ENCODE measurements around the gene ANKRD55. TPM values are rescaled to one million over a fixed set of nuclear protein-coding genes. Genes with fewer than 3 reads are reported as not detected.

The ANKRD55 gene
- total RNA-seq, 2 donors from 2014 or later: 0.14 to 0.79 TPM

DNA sequence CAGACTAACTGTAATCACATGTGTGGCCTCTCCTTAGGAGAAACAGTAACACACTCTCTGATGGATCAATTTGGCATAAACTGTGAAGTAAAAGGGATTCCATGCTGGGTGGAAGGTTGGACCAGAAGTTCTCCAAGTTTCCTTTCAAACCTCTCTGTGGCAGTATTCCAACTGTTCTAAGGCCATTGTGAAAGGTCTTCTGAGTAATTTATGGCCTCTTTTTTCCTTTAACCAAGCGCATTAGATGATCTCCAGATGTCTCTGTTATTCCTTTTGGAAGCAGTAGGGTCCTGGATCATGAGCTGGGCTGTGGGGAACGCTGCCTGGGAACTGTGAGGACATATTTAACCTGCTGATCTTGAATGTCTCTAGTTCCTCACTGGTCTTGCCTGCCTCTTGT lies 157.8 kb downstream of the ANKRD55 start:
- intact Hi-C loops (cut with DNase I): no loop called here
- DNase-seq (ENCODE audit: low spot score): peak; percentile 60

DNA sequence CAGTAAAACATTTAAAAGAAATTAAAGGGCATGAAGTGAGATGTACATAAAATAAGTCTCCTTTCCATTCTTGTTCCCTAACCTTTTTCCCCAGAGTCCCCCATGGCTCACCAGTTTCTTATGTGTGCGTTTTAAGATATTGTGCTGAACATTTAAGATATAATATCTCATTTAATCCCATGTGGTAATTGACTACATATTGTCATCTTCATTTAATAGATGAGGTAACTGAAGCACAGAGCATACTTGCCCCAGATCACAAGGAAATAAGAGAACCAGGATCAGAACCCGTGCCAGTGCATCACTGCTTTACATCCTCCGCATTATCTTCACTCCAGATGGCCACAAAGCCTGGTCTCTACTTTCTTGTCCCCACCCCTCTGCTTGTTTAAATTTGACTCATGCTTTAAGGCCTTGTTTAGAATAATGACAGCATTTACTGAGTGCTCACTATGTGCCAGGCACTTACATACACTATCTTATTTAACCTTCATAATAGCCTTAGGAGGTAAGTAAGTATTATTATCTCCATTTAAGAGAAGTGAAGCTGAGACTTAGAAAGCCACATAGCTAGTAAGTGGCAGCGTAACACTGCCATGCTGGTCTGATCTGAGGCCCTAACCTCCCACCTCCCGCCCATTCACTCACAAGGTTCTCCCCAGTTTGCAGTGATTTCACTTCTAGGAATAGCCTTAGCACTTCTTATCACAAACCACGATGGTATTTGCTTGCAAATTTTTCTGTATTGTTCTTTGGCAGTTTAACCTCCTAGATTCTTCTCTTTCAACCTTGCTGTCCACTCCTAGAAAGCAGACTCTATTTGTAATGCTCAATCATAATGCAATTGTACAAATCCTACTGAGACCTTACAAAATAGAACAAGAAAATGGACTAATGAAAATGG lies 160.0 kb downstream of the ANKRD55 start:
- peak; percentile 34 for DNase-seq (ENCODE audit: low spot score)
- intact Hi-C loops (cut with DNase I): no loop called here

DNA sequence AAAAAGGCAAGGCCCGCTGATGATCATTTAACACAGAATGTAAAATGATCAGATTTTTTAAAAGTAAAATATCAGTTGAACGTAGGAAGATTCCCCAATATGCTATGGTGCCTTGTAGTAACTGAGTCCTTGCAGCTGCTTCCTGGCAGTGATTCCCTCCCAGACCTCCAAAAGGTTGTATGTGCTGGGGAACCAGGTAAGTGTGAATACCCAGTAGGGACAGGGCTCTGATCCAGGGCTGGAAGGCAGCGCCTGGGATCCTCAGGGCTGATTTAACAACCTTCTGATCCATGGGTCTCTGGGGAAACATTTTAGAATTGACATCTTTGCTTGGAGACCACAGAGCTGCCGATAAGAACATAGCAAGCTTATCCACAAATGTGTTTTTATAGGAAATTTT lies 161.7 kb downstream of the ANKRD55 start:
- intact Hi-C loops (cut with DNase I): no loop called here
- DNase-seq (ENCODE audit: low spot score): no peak

DNA sequence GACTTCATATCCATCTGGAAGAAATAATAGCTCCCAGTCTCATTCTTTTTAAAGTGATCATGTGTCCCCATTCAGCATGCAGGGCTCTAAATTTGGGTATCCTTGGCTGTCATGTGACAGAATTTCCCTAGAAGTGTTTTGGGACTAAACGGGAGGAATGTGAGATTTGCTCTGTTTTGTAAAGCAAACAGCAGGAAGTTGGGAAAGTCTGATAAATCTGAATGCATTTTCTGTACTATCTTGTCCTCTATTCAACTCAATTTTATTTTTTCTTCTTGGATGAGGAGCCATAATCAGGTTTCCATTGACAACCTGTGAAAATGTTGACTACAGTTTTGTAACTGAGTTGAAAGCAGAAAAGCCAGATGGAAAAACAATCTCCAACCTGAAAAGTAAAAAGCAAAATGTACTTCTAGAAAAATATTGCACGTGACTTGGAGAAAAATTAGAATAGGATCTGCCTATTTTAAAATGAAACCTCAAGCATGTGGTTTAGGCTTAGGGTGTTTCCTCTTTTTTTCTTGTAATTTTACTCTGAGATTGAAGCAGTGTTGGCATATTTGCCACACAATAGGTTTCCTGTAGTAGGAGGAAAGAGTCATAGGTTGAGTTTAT lies 162.2 kb downstream of the ANKRD55 start:
- intact Hi-C loops (cut with DNase I): no loop called here
- DNase-seq (ENCODE audit: low spot score): no peak

DNA sequence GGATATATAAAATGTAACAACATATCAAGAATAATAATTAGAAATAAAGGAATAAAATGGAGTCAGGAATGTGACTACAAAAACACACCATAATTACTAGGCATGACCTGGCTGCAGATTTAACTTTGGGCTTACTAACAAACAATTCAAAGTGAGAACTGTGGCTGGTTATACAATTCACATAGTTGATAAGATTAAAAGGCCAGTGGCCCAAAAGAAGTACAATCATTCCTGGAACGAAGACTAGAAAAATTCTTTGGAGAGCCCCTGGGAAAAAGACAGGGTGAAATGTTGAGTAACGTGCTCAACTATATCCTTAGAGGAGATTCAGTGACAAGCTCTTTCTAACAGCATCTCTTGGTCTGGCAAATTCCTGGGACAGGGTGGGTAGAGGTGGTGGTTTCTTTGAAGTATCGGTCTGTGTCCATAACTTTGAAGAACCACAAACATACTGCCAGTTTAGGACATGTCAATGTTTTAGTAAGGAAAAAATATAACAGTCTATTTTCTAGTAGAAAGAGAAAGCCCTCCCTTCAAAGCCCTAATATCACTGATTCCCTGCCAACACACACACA lies 163.4 kb downstream of the ANKRD55 start:
- intact Hi-C loops (cut with DNase I): no loop called here
- DNase-seq (ENCODE audit: low spot score): no peak

DNA sequence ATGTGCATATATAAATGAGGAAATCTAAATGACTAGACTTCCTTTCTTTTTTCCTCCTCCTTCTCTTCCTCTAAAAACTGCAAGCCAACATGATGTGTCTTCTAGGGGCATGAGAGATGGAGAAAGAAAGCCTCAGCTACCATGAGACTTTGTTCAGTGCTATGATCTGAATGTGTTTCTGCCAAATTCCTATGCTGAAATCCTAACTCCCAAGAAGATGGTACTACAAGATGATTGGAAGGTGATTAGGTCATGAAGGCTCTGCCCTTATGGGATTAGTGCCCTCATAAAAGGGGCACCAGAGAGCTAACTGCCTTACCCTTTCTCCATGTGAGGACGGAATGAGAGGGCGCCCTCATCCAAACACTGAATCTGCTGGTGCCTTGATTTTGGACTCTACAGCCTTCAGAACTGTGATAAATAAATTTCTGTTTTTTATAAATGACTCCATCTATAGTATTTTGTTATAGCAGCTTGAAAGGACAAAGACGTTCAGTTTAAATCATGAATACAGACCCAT lies 166.1 kb downstream of the ANKRD55 start:
- intact Hi-C loops (cut with DNase I): loop anchor here in 1 of 2 donors (2.0 kb wide), 1 partner anchor 74 kb away; no protein-coding TSS in a partner anchor
- DNase-seq (ENCODE audit: low spot score): no peak

DNA sequence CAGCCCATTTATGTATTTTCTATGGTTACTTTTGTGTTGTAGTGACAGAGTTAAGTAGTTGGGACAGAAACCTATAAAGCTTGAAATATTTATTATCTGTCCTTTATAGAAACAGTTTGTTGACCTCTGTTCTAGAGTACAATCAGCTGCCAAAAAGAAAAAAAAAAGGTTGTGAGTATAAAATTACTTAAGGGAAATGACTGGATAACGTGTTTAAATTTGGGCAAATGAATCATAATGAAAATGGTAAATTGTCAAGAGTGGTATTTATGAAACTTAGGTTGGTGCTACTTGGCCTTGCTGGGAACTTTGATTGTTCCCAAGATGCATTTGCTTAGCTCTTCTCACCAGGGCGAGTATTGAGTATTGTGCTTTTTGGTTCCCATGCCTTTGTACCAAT lies 168.1 kb downstream of the ANKRD55 start:
- DNase-seq (ENCODE audit: low spot score): no peak
- intact Hi-C loops (cut with DNase I): no loop called here

DNA sequence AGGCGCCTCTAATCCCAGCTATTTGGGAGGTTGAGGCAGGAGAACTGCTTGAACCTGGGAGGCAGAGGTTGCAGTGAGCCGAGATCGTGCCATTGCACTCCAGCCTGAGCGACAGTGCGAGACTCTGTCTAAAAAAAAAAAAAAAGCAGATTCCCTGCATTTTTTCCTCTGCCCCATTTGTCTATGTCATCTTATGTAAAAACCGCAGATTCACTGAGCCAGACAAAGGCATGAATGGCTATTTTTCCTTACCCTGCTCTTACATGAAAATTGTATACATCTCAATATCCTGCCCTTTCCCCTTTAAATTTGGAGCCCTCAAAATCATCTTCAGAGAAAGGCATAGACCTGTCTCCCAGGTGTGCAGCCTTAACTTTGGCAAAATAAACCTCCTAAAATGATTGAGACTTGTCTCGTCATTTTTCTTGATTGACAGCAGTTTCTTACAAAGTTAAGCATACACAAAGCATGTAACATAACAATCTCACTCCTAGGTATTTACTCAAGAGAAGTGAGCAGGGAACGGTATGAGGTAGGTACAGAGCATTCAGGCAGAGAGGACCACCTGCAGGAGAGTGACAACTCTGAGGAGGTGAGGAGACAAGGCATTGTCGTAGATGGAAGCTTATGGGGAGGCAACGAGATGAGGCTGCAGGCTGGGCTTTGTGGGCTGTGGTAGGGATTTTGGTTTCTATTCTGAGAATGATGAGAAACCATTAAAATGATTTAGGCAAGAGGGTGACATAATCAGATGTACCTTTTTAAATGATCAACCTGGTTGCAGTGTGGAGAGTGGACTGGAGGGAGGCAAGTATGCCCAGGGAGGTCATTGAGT lies 172.6 kb downstream of the ANKRD55 start:
- intact Hi-C loops (cut with DNase I): no loop called here
- no peak for DNase-seq (ENCODE audit: low spot score)

DNA sequence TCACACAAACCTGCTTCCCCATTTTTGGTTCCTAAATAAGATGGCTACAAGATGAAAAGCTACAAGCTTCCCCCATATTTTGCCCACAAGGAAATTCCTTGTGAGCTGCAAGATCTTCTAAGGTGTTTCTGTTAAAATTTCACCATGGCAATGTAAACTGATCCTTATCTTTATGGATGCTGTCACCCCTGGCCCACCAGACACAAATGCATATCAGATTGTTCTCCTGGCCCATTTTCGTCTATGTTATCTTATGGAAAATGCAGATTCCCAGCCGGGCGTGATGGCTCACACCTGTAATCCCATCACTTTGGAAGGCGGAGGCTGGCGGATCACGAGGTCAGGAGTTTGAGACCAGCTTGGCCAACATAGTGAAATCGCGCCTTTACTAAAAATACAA lies 173.3 kb downstream of the ANKRD55 start:
- intact Hi-C loops (cut with DNase I): no loop called here
- no peak for DNase-seq (ENCODE audit: low spot score)

DNA sequence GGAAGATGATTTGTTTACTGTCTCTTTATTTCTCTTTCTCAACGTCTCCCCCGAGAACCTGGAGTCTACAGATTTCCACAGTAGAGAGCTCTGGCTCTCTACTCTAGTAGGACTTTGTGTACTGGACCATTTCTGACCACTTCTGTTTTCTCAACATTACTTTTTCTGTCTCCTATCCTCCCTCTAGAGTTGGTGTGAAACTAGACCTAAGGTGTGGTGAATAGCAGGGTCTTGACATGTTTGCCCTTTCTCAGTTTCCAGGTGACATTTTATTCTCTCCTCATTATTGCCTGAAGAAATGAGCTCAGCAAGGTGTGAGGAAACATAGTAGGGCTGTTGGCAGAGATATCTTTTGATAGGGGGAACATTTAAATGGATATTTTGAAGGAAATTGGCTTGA lies 176.3 kb downstream of the ANKRD55 start:
- DNase-seq (ENCODE audit: low spot score): no peak
- intact Hi-C loops (cut with DNase I): no loop called here

DNA sequence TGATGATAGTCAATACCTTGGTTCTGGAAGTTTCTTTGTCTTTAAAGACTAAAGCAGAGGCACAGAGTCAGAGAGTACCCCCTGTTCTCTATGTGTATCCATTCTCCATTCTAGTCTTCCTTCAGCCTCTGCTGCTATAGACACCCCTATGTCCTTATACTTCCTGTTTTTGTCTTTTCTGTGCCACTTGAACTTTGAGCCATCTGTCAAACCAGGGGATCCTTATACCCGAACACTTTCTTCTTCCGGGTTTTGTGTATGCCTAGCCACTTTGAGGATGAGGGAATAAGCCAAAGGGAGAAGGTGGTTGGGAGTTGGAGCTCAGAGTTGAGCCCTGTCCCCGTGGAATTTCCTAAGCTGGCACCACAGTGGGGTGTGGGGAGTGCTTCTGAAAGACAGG lies 177.3 kb downstream of the ANKRD55 start:
- intact Hi-C loops (cut with DNase I): no loop called here
- DNase-seq (ENCODE audit: low spot score): no peak

DNA sequence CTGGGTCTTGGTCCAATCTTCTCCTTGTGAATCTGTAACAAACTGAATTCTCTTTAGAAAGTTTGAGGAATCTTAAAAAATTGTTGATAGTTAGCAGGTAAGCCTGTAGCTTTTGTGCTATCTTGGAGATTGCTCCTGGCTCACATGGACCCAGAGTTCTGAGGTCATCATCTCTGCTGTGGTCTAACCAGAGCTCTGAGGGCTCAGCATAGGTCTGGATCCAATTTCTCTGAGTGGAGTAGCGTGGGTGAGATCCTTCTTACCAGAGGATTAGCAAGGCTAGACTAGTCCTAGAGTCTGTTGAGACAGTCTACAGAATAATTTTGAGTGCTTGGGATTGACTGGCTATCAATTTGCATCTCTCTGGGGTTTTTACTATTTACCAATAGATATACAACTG lies 177.8 kb downstream of the ANKRD55 start:
- intact Hi-C loops (cut with DNase I): no loop called here
- DNase-seq (ENCODE audit: low spot score): no peak

DNA sequence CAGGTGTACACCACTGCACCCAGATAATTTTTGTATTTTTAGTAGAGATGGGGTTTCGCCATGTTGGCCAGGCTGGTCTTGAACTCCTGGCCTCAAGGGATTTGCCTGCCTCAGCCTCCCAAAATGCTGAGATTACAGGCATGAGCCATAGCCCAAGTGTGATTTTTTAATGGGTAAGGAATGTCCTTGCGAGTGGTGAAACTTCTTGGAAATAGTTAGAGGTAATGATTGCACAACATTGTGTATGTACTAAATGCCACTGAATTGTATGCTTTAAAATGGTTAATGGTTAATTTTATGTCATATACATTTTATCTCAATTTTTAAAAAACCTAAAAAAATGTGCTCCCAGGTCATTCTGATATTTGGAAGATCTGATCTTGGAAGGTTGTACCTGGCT lies 178.5 kb downstream of the ANKRD55 start:
- DNase-seq (ENCODE audit: low spot score): no peak
- intact Hi-C loops (cut with DNase I): no loop called here

DNA sequence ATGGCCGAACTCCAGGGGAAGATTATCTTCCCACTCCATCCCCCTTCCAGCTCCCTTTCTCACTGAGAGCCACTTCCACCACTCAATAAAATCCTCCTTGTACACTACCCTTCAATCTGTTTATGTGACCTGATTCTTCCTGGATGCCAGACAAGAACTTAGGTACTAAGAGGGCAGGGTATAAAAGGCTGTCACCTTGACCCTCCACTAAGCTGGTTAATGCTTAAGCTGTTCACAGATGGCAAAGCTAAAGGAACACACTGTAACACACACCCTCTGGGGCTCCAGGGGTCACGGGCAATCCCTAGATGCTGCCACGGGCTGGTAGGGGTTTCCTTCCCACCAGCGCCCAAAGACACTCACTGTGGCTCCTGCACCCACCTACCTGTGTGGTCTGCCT lies 179.8 kb downstream of the ANKRD55 start:
- DNase-seq (ENCODE audit: low spot score): no peak
- intact Hi-C loops (cut with DNase I): no loop called here

DNA sequence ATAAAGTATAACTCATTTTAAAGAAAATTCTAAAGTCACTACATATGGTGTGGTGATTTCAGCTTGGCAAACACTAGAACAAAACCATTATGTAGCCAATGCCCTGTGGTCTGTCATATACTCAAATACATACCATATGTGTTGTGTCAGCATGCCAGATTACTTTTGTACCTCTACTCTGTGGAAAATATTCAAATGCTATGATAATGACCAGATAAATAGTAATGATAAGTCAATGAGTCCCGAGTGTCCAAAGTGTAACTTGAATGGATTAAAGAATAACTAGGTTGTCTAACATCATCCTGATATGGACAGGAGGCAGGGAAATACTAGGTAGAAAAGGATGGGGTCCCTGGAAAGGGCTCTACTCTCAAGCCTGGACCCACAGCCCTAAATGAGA lies 180.4 kb downstream of the ANKRD55 start:
- intact Hi-C loops (cut with DNase I): no loop called here
- DNase-seq (ENCODE audit: low spot score): no peak

DNA sequence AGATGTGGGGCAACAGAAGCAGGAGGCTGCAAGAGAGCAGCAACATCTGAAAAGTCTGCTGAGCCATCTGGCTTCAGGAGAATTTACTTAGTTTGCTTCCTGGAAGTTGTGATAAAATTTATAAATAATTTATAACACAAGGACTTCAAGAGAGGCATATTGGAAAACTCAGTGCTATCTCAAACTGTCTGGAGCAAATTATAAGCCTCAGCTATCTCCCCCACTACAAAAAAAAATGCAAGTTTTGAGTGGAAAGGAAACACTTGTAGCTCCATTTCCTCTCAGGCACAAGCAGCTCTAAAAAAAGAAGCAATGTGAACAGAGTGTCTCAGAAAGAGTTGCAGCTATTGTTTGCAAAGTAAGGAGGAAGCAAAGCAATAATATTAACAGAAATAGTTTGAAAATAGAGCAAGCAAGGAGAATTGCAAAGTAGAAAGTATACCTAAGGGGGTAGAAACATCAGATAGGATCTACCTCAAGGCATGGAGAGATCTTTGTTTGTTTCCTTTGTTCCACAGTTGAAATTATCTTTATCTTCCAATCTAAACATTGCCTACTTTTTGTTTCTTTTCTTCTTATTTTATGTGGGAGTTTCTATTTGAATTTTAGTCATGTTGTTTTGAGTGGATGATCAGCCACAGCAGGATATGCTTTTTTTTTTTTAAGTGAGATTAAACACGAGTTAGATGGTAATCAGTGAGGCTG lies 182.4 kb downstream of the ANKRD55 start:
- intact Hi-C loops (cut with DNase I): no loop called here

More for the DNA sequence above, 182.4 kb downstream of the ANKRD55 start:
- DNase-seq (ENCODE audit: low spot score): no peak

All from posterior vena cava (tissue), 2 donors.